Endothelial cell of umbilical vein (primary cell): ENCODE measurements around the gene APCDD1L. TPM values are rescaled to one million over a fixed set of nuclear protein-coding genes. Genes with fewer than 3 reads are reported as not detected.

Source experiments
- BruUV-seq: library from RNA; stranded (reverse); fragments of 400-500 nt; replicated peaks from 2 replicates; lab custom pipeline; 2021; lab: Mats Ljungman, UMichigan
- CTCF ChIA-PET: fragments of 300-600, 350-600 bp; sonication (Branson Sonifier 250); formaldehyde crosslinking; loops from one replicate; lab custom pipeline; 2021; ENCODE audit warnings: antibody characterized with exemption, inconsistent platforms; lab: Charles Lee
- POLR2A ChIA-PET: fragments of 300-600, 350-600 bp; sonication (Branson Sonifier 250); formaldehyde crosslinking; loops from one replicate; lab custom pipeline; 2021; ENCODE audit warnings: antibody characterized with exemption, inconsistent platforms; lab: Charles Lee
- DNase-seq: peaks from one replicate; pipeline ENCODE4 v3.0.0-alpha.2; 2011; ENCODE audit warnings: low read depth, low spot score
- FAIRE-seq: peaks from 2 replicates; lab custom pipeline; 2011; peaks lifted over from hg19 to GRCh38; lab: Jason Lieb, UNC
- H2AFZ ChIP-seq: 2 replicates; pipeline ENCODE4 v1.6.0; 2012; ENCODE audit warnings: low read depth, low read length, control low read depth, inconsistent platforms
- H3K27ac ChIP-seq: 2 replicates; pipeline ENCODE4 v1.5.1; 2011; ENCODE audit warnings: low read depth, mild to moderate bottlenecking, control low read depth, low read length, moderate library complexity; ENCODE audit not compliant: insufficient read depth
- H3K27me3 ChIP-seq, 2 experiments: 2 replicates each; pipeline versions ENCODE4 v1.6.0 to v1.6.1; 2011; ENCODE audit warnings: low read length in 2 of 2, mixed read lengths in 1 of 2; ENCODE audit not compliant: control insufficient read depth in 2 of 2, insufficient read depth in 2 of 2
- H3K36me3 ChIP-seq, 2 experiments: 2 replicates in 1 of 2; 3 replicates in 1 of 2; pipeline ENCODE4 v1.5.1; 2011; ENCODE audit warnings: low read length in 2 of 2, mild to moderate bottlenecking in 1 of 2, moderate library complexity in 1 of 2; ENCODE audit not compliant: control insufficient read depth in 2 of 2, insufficient read depth in 2 of 2; ENCODE audit errors: extremely low read depth in 1 of 2
- H3K4me1 ChIP-seq: 3 replicates; pipeline ENCODE4 v1.5.1; 2011; ENCODE audit warnings: mild to moderate bottlenecking, low read length; ENCODE audit not compliant: control insufficient read depth, insufficient read depth; ENCODE audit errors: extremely low read depth
- H3K4me2 ChIP-seq: 2 replicates; pipeline ENCODE4 v1.6.1; 2011; ENCODE audit warnings: low read length, control low read depth, mixed read lengths; ENCODE audit not compliant: insufficient read depth
- H3K4me3 ChIP-seq, 3 experiments: fragments of 200-600 bp in 1 of 3; sonication (generic), shearing (Covaris generic) in 1 of 3; replicated peaks in 1 of 3; 2 replicates each; pipeline ENCODE4 v1.5.1; 2011 to 2016; ENCODE audit warnings: control low read depth in 3 of 3, low read length in 3 of 3, mild to moderate bottlenecking in 2 of 3, inconsistent platforms in 1 of 3, low read depth in 1 of 3, moderate library complexity in 1 of 3; ENCODE audit not compliant: insufficient read depth in 1 of 3
- H3K79me2 ChIP-seq: 2 replicates; pipeline ENCODE4 v1.6.0; 2012; ENCODE audit warnings: low read length, inconsistent platforms; ENCODE audit not compliant: control insufficient read depth, insufficient read depth
- H3K9ac ChIP-seq: replicated peaks from 2 replicates; pipeline ENCODE3; 2011; ENCODE audit warnings: low read length, control low read depth; ENCODE audit not compliant: insufficient read depth; ENCODE audit errors: extremely low read depth
- H3K9me1 ChIP-seq: replicated peaks from 3 replicates; pipeline ENCODE4 v1.6.0; 2011; ENCODE audit warnings: mild to moderate bottlenecking, low read length; ENCODE audit not compliant: control insufficient read depth, insufficient read depth; ENCODE audit errors: extremely low read depth
- H3K9me3 ChIP-seq: replicated peaks from 2 replicates; pipeline ENCODE4 v1.5.1; 2012; ENCODE audit warnings: low read length, inconsistent platforms; ENCODE audit not compliant: control insufficient read depth, insufficient read depth
- H4K20me1 ChIP-seq: replicated peaks from 2 replicates; pipeline ENCODE3; 2011; ENCODE audit warnings: mild to moderate bottlenecking, low read length; ENCODE audit not compliant: control insufficient read depth, insufficient read depth; ENCODE audit errors: extremely low read depth
- CTCF ChIP-seq, 2 donors: IDR thresholded peaks; 1 replicate in 1 of 2; 2 replicates in 1 of 2; pipeline ENCODE4 v1.5.1; 2011; ENCODE audit warnings: low read length in 2 of 2, mild to moderate bottlenecking in 2 of 2, moderate library complexity in 2 of 2, control low read depth in 1 of 2, inconsistent platforms in 1 of 2, low read depth in 1 of 2; ENCODE audit not compliant: insufficient read depth in 1 of 2; ENCODE audit errors: extremely low read depth in 1 of 2
- EZH2 ChIP-seq: IDR thresholded peaks from 2 replicates; pipeline ENCODE4 v1.6.1; 2012; ENCODE audit warnings: borderline replicate concordance, low read depth, mild to moderate bottlenecking, moderate library complexity, low read length, inconsistent platforms; ENCODE audit not compliant: severe bottlenecking
- FOS ChIP-seq: IDR thresholded peaks from 2 replicates; pipeline ENCODE4 v1.6.1; 2011; ENCODE audit warnings: mild to moderate bottlenecking, low read length, moderate library complexity, borderline replicate concordance; ENCODE audit not compliant: insufficient read depth
- GATA2 ChIP-seq: IDR thresholded peaks from 2 replicates; pipeline ENCODE4 v1.7.0; 2011; ENCODE audit warnings: low read depth, mild to moderate bottlenecking, moderate library complexity, mixed read lengths, low read length; ENCODE audit not compliant: insufficient read length, insufficient read depth
- JUN ChIP-seq: IDR thresholded peaks from 2 replicates; pipeline ENCODE4 v1.6.1; 2011; ENCODE audit warnings: borderline replicate concordance, low read depth; ENCODE audit not compliant: insufficient read length, insufficient read depth
- MAX ChIP-seq: IDR thresholded peaks from 2 replicates; pipeline ENCODE4 v1.6.1; 2011; ENCODE audit not compliant: insufficient read depth, insufficient read length
- MYC ChIP-seq: IDR thresholded peaks from one replicate; pipeline ENCODE4 v1.6.1; 2011; ENCODE audit warnings: mild to moderate bottlenecking, low read depth, low read length
- POLR2A ChIP-seq: IDR thresholded peaks from 2 replicates; pipeline ENCODE4 v1.6.1; 2012; ENCODE audit warnings: low read depth, mild to moderate bottlenecking, control low read depth, low read length
- dilution Hi-C: fragments of 300-500 bp; cut with MboI; formaldehyde crosslinking; loops from one replicate; pipeline ENCODE4 v1.15.0; 2019; ENCODE audit warnings: low sequenced_read_pairs; ENCODE audit not compliant: extremely low pct_ligation_motif_present
- intact Hi-C: fragments of 100-400 bp; cut with micrococcal nuclease; formaldehyde crosslinking; loops from one replicate; pipeline ENCODE4 v1.10.0; 2022
- polyA plus RNA-seq, 4 experiments: library from polyadenylated mRNA; depleted of rRNA in 3 of 4; stranded (reverse) in 3 of 4; unstranded in 1 of 4; fragments of >200 nt; gene quantifications; 2 replicates each; pipeline versions ENCODE4 v1.2.1 to v1.2.3, GENCODE V29; 2011 to 2012; ENCODE audit warnings: missing spikeins in 1 of 4
- total RNA-seq: library from RNA; stranded (reverse); gene quantifications from 2 replicates; pipeline ENCODE4 v1.2.3, GENCODE V29; 2021

APCDD1L gene
- total and polyA plus RNA-seq, 2 donors (not counting 3 experiments of a cell fraction or from before 2014, with no cell fraction given) = 0.17 to 1.4 TPM

- DNase-seq (no peak), FAIRE-seq (no peak)
- Histone ChIP-seq H3K27ac (no peak overlapping the region), H3K36me3 (no peaks in the 10 kb centered on the region), H2AFZ (no peak overlapping the region), H3K4me1 (no peaks in the 10 kb centered on the region), H4K20me1 (no peaks in the 10 kb centered on the region), H3K9me3 (no peaks in the 10 kb centered on the region), H3K27me3 (no peaks in the 10 kb centered on the region), H3K79me2 (no peaks in the 10 kb centered on the region), H3K9ac (no peak overlapping the region), H3K9me1 (no peaks in the 10 kb centered on the region), H3K4me3 (no peak overlapping the region), H3K4me2 (no peak overlapping the region)
- ChIA-PET CTCF (interaction anchor here (1.2 to 1.5 kb wide), 2 partner anchors 9 to 399 kb away, joined by 3 to 8 read pairs; no protein-coding TSS in a partner anchor), POLR2A (no interaction called here)
- TF ChIP-seq MYC = no peak
- TF ChIP-seq JUN = no peak
- TF ChIP-seq EZH2 = no peak
- no peak for TF ChIP-seq POLR2A
- TF ChIP-seq GATA2 = no peak
- TF ChIP-seq CTCF (IDR thresholded peaks at IDR 0.05; ENCODE audit: extremely low read depth in 1 of 2, insufficient read depth in 1 of 2, low read depth in 1 of 2, low read length in 2 of 2) = no peak
- no peak for TF ChIP-seq FOS
- no peak for TF ChIP-seq MAX
- dilution Hi-C loops = loop anchor here (25.0 kb wide), 1 partner anchor 234 kb away; the partner anchor contains the start of gene ANKRD60
- intact Hi-C loops = no loop called here
- no TSS peak for BruUV-seq
Measured at GRCh38 chr20:58471193-58472164, 43.7 kb downstream of the APCDD1L start.
